GF-D8 (cell line): Measurements from ENCODE around the gene PLEKHG3.
"Not testable (repeated sequence)": the region's sequence is repeated elsewhere in the genome, so short reads cannot be mapped to it uniquely, and the experiment has no call there.

Experiments used
- DNase-seq: peaks from one replicate; lab custom pipeline; 2025; lab: John Stamatoyannopoulos, UW

Gene PLEKHG3

DNA sequence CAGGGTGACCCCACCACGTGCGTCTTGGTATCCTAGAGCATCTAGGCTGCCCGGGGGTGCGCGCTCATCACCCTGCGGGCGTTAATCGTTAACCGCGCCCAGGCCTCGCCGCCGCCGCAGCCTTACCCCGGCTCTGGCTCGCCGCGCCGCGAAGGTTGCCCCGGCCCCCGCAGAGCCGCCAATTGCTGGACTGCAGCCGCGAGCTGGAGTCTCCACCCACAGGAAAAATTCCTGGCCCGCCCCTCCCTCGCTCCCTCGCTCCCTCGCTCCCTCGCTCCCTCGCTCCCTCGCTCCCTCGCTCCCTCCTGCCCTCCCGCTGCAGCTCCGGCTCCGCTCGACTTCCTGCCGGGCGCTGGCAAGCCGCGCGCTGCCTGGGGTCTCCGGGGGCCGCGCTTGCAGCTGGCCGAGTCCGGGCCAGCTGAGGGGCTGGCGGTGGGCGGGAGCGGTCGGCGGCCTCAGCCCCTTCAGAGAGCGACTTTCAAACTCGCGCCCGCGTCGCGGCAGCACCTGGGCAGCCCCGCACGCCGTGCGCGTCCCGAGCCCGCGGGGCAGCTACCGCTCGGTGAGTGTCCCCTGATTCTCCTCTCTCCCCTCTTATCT lies at the start of gene PLEKHG3:
PLEKHG3 (plus strand) TSS at position 282 of the 600 bp plus-strand sequence. CDS start 23,208 bp downstream, outside the sequence.
- no peak for DNase-seq

DNA sequence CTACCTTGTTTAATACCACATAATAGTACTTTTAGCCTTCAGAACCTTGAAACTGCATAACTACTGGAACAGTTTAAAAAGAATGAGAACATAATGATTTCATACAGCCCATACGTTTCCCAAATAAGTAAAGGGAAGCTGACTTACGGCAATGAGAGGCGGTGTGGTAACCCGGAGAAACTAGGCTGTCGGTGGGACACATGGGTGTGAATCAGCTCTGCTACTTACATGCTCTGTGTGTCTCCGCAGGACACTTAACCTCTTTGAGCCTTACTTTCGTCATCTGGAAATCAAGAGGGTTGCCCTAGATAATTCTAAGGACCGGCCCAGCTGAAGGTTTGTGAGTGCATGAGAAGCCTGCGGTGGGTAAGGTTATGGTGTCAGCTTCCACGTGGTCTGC lies 49.3 kb upstream of the PLEKHG3 start:
- DNase-seq: no peak

DNA sequence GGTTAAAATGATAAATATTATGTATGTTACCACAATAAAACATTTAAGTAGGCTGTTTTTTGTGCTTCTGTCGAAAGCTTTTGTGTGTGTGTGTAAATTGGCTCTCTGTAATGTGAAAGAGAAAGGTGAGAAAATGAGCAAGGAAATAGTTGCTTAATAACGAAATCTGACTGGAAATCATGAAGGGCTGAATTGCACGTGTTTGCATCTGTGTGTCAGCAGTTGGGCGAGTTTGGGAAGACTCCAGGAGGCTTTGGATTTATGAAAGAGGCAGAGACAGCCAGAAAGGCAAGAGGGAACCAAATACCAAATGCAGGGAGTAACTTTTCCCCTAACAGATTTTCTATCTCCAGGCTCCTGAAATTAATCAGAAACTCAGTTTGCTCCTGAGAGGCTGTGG lies 47.2 kb upstream of the PLEKHG3 start:
- DNase-seq: no peak

DNA sequence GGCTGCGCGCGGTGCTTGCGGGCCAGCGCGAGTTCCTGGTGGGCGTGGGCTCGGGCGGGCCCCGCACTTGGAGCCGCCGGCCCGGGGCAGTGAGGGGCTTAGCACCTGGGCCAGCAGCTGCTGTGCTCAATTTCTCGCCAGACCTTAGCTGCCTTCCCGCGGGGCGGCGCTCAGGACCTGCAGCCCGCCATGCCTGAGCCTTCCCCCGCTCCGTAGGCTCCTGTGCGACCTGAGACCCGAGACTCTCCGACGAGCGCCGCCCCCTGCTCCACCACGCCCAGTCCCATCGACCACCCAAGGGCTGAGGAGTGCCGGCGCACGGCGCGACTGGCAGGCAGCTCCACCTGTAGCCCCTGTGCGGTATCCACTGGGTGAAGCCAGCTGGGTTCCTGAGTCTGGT lies 46.0 kb upstream of the PLEKHG3 start:
- DNase-seq: no peak

DNA sequence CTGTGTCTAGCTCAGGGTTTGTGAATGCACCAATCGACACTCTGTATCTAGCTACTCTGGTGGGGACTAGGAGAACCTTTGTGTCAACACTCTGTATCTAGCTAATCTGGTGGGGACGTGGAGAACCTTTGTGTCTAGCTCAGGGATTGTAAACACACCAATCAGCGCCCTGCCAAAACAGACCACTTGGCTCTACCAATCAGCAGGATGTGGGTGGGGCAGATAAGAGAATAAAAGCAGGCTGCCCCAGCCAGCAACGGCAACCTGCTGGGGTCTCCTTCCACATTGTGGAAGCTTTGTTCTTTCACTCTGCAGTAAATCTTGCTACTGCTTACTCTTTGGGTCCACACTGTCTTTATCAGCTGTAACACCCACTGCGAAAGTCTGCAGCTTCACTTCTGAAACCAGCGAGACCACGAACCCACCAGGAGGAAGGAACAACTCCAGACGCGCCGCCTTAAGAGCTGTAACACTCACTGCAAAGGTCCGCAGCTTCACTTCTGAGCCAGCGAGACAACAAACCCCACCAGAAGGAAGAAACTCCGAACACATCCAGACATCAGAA lies 45.4 kb upstream of the PLEKHG3 start:
- DNase-seq: not testable (repeated sequence)

DNA sequence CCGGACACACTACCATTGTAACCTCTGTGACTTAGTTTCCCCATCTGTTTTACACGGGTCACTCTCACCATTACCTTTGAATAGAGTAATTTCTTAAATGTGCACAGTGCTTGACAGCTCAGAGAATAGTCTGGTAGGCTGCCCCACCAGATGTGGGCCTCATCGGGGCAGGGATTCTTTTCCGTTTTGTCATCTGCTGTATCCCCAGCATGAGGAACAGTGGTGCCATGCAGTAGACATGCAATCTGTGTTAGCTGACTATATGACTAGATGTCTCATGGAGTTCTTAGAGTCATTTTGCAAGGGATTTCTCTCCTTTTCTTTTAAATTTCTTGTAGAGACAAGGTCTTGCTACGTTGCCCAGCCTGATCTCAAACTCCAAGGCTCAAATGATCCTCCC lies 44.9 kb upstream of the PLEKHG3 start:
- no peak for DNase-seq

DNA sequence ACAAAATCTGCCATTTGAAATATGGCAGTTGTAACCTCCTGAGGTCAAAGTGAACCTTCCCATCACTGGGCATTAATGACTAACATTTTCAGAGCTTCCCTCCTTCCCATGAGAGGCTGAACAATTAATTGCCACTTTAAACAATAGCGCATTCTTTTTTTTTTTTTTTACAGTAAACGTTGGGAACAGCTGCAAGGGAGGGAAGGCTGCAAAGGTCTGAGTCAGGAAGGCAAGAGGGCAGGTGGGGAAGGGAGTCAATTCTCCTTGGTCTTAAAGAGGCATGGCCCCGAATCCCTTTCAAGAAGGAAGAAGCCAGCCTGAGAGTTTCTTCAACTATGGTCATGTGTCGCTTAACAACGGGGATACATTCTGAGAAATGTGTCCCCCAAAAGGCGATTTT lies 41.0 kb upstream of the PLEKHG3 start:
- DNase-seq: no peak

DNA sequence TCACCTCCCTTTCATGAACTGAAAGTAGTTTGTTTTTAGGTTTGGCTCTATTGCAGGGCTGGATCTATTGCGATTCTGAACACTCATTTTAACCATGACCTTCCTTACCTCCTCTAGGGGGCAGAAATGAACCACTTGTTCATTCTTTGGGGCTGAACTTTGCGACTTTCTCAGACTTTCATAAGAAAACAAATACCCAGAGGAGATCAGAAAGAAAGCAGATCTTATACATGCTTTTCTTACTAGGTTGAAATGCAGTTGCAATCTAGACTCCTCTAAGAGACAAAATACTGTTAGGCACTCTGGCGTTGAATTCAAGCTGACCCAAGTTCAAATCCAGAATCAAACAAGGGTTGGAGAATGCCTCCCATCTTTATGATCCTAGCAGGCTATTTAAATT lies 32.6 kb upstream of the PLEKHG3 start:
- no peak for DNase-seq

DNA sequence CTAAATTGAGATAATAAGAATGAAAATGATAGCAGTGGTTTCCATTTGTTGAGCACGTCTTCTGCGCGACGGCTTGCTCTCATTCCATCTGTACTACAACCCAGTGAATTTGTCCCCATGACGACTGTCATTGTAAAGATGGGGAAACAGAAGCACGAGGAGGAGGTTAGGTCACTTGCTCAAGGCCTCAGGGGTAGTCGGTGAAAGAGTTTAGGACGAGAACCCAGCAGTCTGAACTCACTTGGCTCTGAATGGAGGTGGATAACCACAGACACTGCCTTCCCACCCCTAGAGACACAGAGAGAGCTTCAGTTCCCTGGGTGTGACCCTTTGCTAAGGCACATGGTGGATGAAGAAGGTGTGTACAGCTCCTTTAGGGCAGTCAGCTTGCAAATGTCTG lies 30.9 kb upstream of the PLEKHG3 start:
- no peak for DNase-seq

DNA sequence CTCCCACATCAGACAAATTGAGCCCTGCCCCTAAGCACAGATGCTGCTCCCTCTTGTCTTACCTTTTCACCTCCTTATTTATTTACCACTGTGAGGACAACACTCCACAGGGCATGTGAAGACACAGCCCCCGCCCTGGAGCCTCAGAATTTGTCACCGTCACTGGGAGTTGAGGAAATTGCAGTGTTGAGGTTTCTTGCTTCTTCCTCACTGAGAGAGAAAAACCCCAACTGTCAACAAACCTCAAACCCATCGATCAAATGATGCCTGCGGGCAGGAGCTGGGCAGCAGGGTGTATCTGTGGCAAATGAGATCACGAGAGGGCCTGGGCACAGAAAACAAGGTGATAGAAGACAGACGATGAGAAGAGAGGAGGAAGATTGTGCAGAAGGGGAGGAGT lies 30.5 kb upstream of the PLEKHG3 start:
- peak; percentile 79 for DNase-seq

DNA sequence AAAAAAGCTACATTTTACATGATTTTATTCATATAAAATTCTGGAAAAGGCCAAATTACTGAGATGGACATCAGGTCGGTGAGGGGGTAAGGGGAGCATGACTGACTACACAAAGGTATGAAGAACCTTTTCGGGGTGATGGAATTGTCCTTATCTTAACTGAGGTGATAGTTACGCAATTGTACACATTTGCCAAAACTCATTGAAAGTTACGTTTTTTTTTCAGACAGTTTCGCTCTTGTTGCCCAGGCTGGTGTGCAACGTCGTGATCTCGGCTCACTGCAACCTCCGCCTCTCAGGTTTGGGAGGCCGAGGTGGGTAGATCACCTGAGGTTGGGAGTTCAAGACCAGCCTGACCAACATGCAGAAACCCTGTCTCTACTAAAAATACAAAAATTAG lies 29.4 kb upstream of the PLEKHG3 start:
- no peak for DNase-seq

DNA sequence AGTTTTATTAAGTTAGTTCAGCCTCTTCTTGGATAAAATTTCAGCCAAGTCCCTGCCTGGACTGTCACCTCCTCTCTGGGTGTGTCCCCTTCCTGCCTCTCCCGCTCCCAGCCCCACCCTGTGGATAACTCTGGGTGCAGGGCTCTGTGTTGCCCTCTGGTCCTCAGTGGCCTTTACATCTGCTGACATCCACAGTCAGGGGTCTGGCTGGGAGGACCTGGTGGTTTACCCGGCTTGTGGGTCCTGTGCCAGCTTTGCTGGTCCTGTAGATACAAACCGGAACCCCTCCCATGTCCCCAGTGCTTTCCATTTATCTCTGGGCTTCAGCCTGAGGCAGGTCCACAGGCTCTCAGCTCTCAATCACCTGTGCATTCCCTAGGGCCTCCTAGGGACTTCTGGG lies 28.9 kb upstream of the PLEKHG3 start:
- DNase-seq: no peak

DNA sequence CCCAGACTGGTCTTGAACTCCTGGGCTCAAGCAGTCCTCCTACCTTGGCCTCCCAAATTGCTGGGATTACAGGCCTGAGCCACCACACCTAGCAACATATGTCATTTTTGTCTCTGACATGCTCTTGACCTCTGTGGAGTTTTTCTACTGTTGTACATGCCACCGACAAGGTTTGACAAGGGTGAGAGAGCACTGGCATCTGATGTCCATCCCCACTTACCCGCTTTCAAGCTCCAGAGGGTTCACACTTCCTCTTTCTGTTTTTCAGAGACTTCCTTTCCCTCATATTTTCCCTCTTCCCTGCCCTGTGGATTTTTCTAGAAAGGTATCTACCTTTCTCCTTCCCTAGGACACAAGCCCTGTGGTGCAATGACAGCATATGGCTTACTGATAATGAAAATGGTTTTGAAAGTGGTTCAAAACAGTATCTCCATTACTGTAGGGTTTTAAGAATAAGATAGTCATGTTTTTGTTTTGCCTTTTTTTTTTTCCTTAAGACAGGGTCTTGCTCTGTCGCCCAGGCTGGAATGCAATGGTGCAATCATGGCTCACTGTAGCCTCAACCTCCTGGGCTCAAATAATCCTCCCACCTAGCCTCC lies 27.7 kb upstream of the PLEKHG3 start:
- DNase-seq: no peak

DNA sequence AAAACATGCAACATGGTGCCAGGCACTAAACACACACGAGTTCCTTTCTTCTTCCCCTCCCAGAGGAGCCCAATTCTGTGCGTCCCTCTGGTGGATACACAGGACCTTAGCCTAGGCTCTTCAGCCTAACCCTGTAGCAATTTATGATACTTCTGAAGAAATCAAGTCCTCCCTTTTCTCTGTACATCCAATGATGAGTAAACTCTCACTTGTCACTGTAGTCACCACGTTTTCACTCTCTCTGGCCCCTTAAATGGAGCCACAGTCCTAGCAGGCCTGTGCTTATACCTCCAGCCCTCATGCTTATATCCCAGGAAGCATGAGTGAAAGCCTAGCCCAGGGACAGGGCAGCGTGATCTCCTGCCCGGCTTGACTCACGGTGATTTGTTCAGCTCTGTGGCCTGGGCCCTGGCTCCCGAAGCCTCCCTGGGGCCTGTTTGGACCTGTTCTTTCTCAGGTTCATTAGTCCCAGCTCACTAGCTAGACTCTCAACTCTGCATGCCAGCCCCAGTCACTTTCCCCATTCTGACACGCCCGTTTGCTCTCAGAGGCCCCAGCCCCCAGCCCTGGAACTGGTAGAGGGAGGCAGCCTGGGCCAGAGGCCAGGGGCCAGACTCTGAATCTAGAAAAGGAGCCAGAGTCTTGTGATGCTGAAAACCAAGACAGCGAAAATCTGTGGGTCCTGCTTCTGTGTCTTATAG lies 24.1 kb upstream of the PLEKHG3 start:
- no peak for DNase-seq

DNA sequence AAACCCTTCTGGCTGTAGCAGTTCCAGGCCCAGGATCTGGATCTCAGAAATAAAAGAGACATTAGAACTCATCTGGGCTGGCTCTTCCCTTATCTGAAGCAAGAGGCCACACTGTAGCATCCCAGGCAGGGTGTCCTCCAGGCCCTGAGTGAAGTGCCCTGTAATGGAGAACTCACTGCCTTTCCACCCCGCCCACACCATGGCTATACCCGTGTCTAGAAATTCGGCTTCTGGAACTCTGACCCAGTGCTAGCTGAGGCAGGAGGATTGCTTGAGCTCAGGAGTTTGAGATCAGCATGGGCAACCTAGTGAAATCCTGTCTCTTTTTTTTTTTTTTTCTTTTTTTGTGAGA lies 23.5 kb upstream of the PLEKHG3 start:
- DNase-seq: no peak

DNA sequence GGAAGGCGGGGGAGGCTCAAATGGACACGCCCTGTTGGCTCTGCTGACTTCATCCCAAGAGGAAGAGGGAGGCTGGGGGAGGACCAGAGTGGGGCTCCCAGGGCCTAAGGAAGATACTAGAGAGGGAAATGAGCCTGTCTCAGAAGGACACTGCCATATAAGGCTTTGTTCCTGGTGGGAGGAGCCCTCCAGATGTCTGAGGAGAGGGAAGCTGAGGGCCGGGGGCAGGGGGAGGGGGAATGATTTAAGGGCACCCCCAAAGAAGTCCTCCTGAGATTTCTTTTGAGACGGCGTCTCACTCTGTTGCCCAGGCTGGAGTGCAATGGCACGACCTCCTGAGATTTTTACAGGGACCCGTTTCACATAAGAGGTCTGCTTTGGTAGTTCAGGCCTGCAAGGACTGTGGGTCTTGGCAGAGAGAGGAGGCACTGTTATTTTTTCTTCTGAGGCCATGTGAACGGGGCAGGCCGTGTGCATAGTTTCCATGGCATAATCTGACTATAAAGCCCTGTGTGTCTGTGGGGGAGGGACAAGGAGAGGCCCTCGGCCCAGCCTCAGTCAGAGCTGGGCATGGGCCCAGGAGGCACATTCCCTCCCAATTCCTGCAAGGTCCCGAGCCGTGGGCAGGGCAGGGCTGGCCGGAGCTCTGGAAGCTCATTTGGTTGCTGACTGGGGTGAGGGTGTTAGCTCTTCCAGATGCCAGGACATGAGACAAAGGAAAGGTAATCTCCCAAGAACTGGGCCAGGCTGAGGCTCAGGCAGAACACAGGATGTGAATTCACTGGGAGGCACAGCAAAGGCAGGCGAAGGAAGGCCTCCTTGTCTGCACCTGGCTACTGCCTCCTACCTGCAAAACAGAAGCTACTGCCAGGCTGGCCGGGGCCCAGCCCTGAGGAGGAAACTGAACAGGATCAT lies 22.2 kb upstream of the PLEKHG3 start:
- DNase-seq: no peak

DNA sequence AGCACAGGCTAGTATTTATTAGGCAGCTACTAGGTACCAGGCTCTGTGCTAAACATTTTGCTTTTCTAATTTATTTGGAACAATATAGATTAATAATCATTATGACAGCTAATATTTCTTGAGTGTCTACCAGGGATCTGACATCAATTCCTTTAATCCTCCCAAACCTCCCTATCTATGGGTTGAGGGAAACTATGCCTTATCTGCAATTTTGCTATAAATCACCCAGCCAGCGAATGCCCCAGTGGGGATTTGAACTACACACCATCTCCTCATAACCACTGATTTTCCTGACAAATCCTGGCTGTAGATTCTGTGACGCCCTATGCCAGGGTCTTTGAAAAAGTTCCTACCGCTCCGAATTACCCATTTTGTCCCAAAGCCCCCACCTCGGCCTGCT lies 21.4 kb upstream of the PLEKHG3 start:
- DNase-seq: no peak

DNA sequence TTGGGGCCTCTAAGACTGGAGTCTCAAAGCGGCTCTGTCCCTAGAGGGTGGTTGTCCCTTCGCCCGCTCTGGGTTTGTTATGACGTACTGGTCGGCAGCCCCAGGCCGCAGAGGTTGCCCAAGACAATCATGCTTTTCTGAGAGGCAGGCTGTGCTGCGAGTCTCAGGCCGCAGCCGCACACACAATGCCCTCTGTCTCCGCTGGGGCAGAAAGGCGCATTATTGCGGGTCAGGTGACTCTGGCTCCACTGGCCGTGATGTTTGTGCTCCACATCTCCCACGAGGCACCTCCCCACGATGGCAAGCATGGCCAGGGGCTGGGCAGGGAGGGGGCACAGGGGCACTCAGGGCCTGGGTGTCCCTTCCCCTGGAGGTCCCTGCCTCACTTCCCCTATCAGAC lies 21.0 kb upstream of the PLEKHG3 start:
- DNase-seq: no peak

DNA sequence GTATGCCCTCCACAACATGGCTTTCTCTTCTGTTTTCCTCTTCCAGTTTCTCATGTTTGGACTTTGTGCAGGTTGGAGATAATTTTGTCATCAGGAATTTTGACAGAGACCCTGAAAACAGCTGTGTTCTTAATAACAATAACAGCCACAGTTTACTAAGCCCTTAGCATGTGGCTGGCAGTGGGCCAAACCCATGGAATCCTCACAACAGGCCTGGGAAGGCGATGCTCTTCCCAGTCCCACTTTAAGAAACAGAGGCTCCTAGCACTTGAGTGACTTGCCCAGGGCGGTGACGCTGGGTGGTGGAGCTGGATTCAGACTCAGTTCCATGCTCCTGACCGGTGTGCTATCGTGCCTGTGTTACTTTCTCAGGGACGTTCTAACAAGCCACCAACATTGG lies 20.1 kb upstream of the PLEKHG3 start:
- no peak for DNase-seq

DNA sequence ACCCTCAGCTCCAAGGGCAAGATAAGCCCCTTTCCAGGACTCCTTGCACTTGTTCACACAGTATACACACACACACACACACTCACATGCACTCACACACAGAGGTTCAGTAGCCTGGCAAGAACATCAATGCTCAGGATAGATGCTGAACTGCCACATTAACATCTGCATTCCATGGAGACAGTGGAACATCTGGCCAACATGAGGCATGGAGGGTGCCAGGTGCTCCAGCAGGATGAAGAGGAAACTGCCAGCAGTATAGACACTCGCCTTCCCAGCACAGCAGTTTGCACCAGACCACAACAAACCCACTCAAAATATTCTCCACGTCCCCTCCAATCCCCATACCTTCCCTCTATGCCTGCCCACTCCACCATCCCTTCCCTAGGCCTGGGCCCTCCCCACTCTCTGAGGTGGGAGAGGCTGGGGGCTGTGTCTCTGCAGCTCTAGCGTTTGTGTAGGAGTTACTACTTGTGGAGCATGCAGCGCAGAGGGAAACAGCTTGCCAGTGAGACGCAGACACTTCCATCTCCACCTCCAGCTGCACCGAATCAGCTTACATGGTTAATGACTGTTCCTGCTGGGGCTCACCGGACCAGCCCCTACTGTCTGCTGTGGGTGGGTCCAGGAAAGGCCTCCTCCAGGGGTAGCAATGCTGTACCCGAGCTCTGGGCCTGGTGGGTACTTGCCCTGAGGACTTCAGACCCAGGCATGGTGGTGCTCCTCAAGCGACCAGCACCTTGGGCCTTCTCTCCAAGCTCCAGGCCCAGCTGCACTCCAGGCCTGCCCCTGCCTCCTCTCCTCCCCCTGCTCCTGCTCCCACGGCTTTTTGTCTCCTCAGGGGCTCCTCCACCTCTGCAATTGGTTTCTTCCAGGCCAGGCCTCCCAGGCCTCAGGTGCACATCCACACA lies 18.6 kb upstream of the PLEKHG3 start:
- no peak for DNase-seq

DNA sequence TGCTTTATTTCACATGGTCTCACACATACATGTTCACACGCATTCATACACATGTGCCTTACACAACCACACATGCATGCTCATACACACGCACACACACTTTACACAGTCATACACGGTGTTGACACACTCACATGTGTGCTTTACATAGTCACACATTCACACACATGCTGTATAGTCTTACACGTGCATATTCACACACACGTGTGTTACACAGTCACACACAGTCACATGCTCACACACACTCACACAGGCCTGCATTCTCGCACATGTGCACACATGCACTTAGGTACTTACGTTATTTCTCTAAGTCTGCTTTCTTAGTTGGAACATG lies 18.0 kb upstream of the PLEKHG3 start:
- no peak for DNase-seq
